HEK293 (cell line): ENCODE data around the gene POLL.
A peak's percentile ranks its signal among the peaks of the same experiment; 100 is the strongest.

Experiments
- CTCF ChIA-PET: fragments of 350-600 bp; formaldehyde crosslinking; extraction: SDS; loops from one replicate; lab custom pipeline; 2021; ENCODE audit warnings: antibody characterized with exemption; lab: Yijun Ruan, JAX
- POLR2A ChIA-PET: fragments of 300-600 bp; formaldehyde crosslinking; extraction: SDS; loops from one replicate; lab custom pipeline; 2020; ENCODE audit warnings: antibody characterized with exemption, inconsistent platforms; lab: Yijun Ruan, JAX
- H3K27ac ChIP-seq: fragments of 200-500 bp; sonication (Bioruptor generic); 2 replicates; pipeline ENCODE4 v1.5.1; 2014; ENCODE audit warnings: low read depth, low read length, control low read depth, inconsistent platforms; ENCODE audit errors: extremely low read depth
- H3K36me3 ChIP-seq, 2 experiments: fragments of 200-500 bp in 1 of 2; sonication (Bioruptor generic) in 1 of 2; 1 replicate in 1 of 2; 2 replicates in 1 of 2; pipeline ENCODE4 v1.5.1; 2014 to 2017; ENCODE audit warnings: inconsistent platforms in 2 of 2, low read length in 2 of 2; ENCODE audit not compliant: control insufficient read depth in 2 of 2, insufficient read depth in 1 of 2
- H3K4me1 ChIP-seq: fragments of 200-500 bp; sonication (Bioruptor generic); 2 replicates; pipeline ENCODE4 v1.5.1; 2014; ENCODE audit warnings: mild to moderate bottlenecking, low read length, inconsistent platforms; ENCODE audit not compliant: control insufficient read depth, insufficient read depth
- H3K4me3 ChIP-seq: 2 replicates; pipeline ENCODE4 v1.5.1; 2011; ENCODE audit warnings: low read depth, mild to moderate bottlenecking, control low read depth, low read length, moderate library complexity
- H3K9me3 ChIP-seq: fragments of 200-500 bp; sonication (Bioruptor generic); 2 replicates; pipeline ENCODE4 v1.5.1; 2014; ENCODE audit warnings: low read depth, low read length, inconsistent platforms; ENCODE audit not compliant: control insufficient read depth, insufficient read depth
- BCL11B ChIP-seq: fragments of 450-650 bp; formaldehyde crosslinking; IDR thresholded peaks from 2 replicates; pipeline ENCODE4 v1.5.1; 2016; ENCODE audit warnings: low read depth, missing biosample characterization, missing genetic modification characterization
- HOXD13 ChIP-seq: sonication (generic); formaldehyde crosslinking; IDR thresholded peaks from 2 replicates; pipeline ENCODE4 v1.8.0; 2022; ENCODE audit warnings: missing genetic modification reagents, borderline replicate concordance
- KLF9 ChIP-seq: fragments of 450-650 bp; formaldehyde crosslinking; IDR thresholded peaks from 2 replicates; pipeline ENCODE4 v1.5.1; 2016; ENCODE audit warnings: missing biosample characterization, missing genetic modification characterization, low read depth
- MEIS1 ChIP-seq: sonication (generic); formaldehyde crosslinking; IDR thresholded peaks from 2 replicates; pipeline ENCODE4 v1.8.1; 2022; ENCODE audit warnings: missing genetic modification reagents, mild to moderate bottlenecking, borderline replicate concordance
- SALL2 ChIP-seq: fragments of 450-650 bp; formaldehyde crosslinking; IDR thresholded peaks from 2 replicates; pipeline ENCODE4 v1.5.0; 2017; ENCODE audit warnings: missing biosample characterization, mild to moderate bottlenecking, missing genetic modification characterization, borderline replicate concordance
- SP2 ChIP-seq: fragments of 450-650 bp; formaldehyde crosslinking; IDR thresholded peaks from 2 replicates; pipeline ENCODE4 v1.5.1; 2016; ENCODE audit warnings: missing biosample characterization, missing genetic modification characterization
- TRIM28 ChIP-seq: IDR thresholded peaks from 2 replicates; pipeline ENCODE4 v1.6.1; 2011; ENCODE audit warnings: low read length, control low read depth, borderline replicate concordance
- YY2 ChIP-seq: fragments of 450-650 bp; formaldehyde crosslinking; IDR thresholded peaks from 2 replicates; pipeline ENCODE4 v1.5.1; 2016; ENCODE audit warnings: missing biosample characterization, missing genetic modification characterization
- ZFP37 ChIP-seq: fragments of 450-650 bp; formaldehyde crosslinking; IDR thresholded peaks from 2 replicates; pipeline ENCODE4 v1.5.1; 2016; ENCODE audit warnings: missing biosample characterization, missing genetic modification characterization
- ZNF121 ChIP-seq: fragments of 450-650 bp; formaldehyde crosslinking; IDR thresholded peaks from 2 replicates; pipeline ENCODE4 v1.5.1; 2016; ENCODE audit warnings: missing biosample characterization, missing genetic modification characterization
- ZNF223 ChIP-seq: fragments of 450-650 bp; formaldehyde crosslinking; IDR thresholded peaks from 2 replicates; pipeline ENCODE4 v1.5.1; 2016; ENCODE audit warnings: missing biosample characterization, missing genetic modification characterization
- ZNF24 ChIP-seq: fragments of 450-650 bp; formaldehyde crosslinking; IDR thresholded peaks from 2 replicates; pipeline ENCODE4 v1.5.1; 2016; ENCODE audit warnings: missing biosample characterization, missing genetic modification characterization
- ZNF274 ChIP-seq, 2 experiments: fragments of 200-500 bp in 1 of 2; fragments of 450-650 bp in 1 of 2; sonication (Bioruptor generic) in 1 of 2; formaldehyde crosslinking in 1 of 2; IDR thresholded peaks; 2 replicates each; pipeline versions ENCODE4 v1.5.1 to v1.6.1; 2014 to 2016; ENCODE audit warnings: borderline replicate concordance in 1 of 2, inconsistent platforms in 1 of 2, low read length in 1 of 2, missing biosample characterization in 1 of 2, missing genetic modification characterization in 1 of 2
- ZNF335 ChIP-seq: fragments of 450-650 bp; formaldehyde crosslinking; conservative IDR thresholded peaks from 2 replicates; pipeline ENCODE4 v1.5.1; 2016; ENCODE audit warnings: missing biosample characterization, missing genetic modification characterization
- ZNF366 ChIP-seq: fragments of 450-650 bp; formaldehyde crosslinking; conservative IDR thresholded peaks from 2 replicates; pipeline ENCODE4 v1.5.1; 2016; ENCODE audit warnings: missing biosample characterization, missing genetic modification characterization
- ZNF530 ChIP-seq: fragments of 450-650 bp; formaldehyde crosslinking; IDR thresholded peaks from 2 replicates; pipeline ENCODE4 v1.5.1; 2016; ENCODE audit warnings: low read depth, missing biosample characterization, missing genetic modification characterization
- ZNF560 ChIP-seq: fragments of 450-650 bp; formaldehyde crosslinking; IDR thresholded peaks from 2 replicates; pipeline ENCODE4 v1.5.1; 2017; ENCODE audit warnings: missing biosample characterization, missing genetic modification characterization, borderline replicate concordance
- ZNF600 ChIP-seq: fragments of 450-650 bp; formaldehyde crosslinking; IDR thresholded peaks from 2 replicates; pipeline ENCODE4 v1.5.1; 2016; ENCODE audit warnings: missing biosample characterization, missing genetic modification characterization
- ZNF610 ChIP-seq: fragments of 450-650 bp; formaldehyde crosslinking; IDR thresholded peaks from 2 replicates; pipeline ENCODE4 v1.5.1; 2016; ENCODE audit warnings: missing biosample characterization, missing genetic modification characterization, borderline replicate concordance
- ZNF621 ChIP-seq: fragments of 450-650 bp; formaldehyde crosslinking; IDR thresholded peaks from 2 replicates; pipeline ENCODE4 v1.5.1; 2017; ENCODE audit warnings: missing biosample characterization, missing genetic modification characterization
- ZNF701 ChIP-seq: fragments of 450-650 bp; formaldehyde crosslinking; IDR thresholded peaks from 2 replicates; pipeline ENCODE4 v1.5.1; 2016; ENCODE audit warnings: missing biosample characterization, missing genetic modification characterization
- ZNF792 ChIP-seq: fragments of 450-650 bp; formaldehyde crosslinking; IDR thresholded peaks from 2 replicates; pipeline ENCODE4 v1.5.1; 2016; ENCODE audit warnings: missing biosample characterization, missing genetic modification characterization
- ZNF843 ChIP-seq: fragments of 450-650 bp; formaldehyde crosslinking; IDR thresholded peaks from 2 replicates; pipeline ENCODE4 v1.5.1; 2016; ENCODE audit warnings: missing biosample characterization, missing genetic modification characterization
- TF ChIP-seq, protein P1 (sequence below): fragments of 450-650 bp; formaldehyde crosslinking; IDR thresholded peaks from 2 replicates; pipeline ENCODE4 v1.5.1; 2016; ENCODE audit warnings: missing biosample characterization, missing genetic modification characterization
- TF ChIP-seq, protein P2 (sequence below): fragments of 450-650 bp; formaldehyde crosslinking; IDR thresholded peaks from 2 replicates; pipeline ENCODE4 v1.5.1; 2016; ENCODE audit warnings: missing biosample characterization, missing genetic modification characterization
- TF ChIP-seq, protein P3 (sequence below): fragments of 450-650 bp; formaldehyde crosslinking; IDR thresholded peaks from 2 replicates; pipeline ENCODE4 v1.5.1; 2016; ENCODE audit warnings: missing biosample characterization, missing genetic modification characterization
- TF ChIP-seq, protein P4 (sequence below): fragments of 450-650 bp; formaldehyde crosslinking; IDR thresholded peaks from 2 replicates; pipeline ENCODE4 v1.5.1; 2017; ENCODE audit warnings: missing biosample characterization, missing genetic modification characterization

Gene POLL

DNA sequence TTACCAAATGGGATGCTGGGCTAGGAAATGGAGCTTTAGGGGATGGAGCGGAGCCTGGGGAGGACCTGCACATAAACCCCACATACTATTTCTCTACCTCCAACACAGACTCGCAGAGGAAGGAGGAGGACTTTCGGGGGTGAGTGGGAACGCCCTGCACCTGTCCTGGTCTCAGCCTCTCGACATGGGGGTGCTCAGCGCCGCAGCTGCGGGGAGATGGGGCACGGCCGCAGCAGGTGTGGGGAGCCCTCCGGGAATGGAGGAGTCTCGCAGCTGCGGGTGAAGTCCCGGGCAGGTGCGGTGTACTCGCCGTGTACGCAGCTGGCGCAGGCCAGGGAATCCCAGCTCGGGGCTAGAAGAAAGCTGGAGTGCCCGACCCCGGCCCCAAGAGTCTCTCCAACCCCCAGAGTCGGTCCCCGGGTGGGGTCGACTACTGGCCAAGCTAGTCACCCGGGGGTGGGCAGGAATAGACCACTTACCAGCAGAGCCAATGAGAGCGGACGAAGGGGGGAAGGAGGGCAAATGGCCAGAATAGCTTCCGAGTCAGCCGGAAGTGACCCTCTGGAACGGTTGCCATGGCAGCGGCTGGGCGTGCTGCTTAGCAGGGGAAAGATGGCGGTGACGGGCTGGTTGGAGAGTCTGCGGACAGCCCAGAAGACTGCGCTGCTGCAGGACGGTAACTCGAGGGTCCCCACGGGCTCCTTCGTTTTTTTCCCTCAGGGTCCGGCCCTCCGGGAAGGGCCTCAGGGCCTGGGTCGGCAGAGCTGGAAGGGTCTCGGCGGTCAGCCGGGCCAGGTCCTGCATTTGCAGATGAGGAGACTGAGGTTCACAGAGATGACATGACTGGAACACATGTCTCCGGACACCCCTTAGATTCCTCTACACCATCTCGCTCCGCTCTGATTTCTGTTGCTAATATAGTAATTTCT, at the start of gene POLL, which contains the start of gene DPCD:
Gene POLL, minus strand, starts transcription at position 533 of the 929 bp plus-strand sequence. CDS start 897 bp downstream, outside the sequence.
Gene DPCD, plus strand, starts transcription at position 597 of the 929 bp plus-strand sequence. Its CDS starts 16 bp downstream, at position 613.
- Histone ChIP-seq H3K4me1 (peaks cover 8% of the 10 kb centered on the region), H3K9me3 (no peaks in the 10 kb centered on the region), H3K4me3 (peak within 1 kb of the TSS; percentile 70), H3K36me3 (peaks cover 0 to 31% of the 10 kb centered on the region in 2 experiments; a peak in 1 of 3 replicates), H3K27ac (peak within 1 kb of the TSS; percentile 72; the same call in 1 of the 2 replicates)
- ChIA-PET POLR2A (interaction anchor here (0.6 to 1.7 kb wide), 9 partner anchors 9 to 445 kb away, joined by 3 to 9 read pairs (median 3); partner anchors contain the start of gene OGA), CTCF (interaction anchor here (0.5 to 2.7 kb wide), 6 partner anchors 15 to 374 kb away, joined by 3 to 16 read pairs (median 4); no protein-coding TSS in a partner anchor)
- TF ChIP-seq, protein P1, sequence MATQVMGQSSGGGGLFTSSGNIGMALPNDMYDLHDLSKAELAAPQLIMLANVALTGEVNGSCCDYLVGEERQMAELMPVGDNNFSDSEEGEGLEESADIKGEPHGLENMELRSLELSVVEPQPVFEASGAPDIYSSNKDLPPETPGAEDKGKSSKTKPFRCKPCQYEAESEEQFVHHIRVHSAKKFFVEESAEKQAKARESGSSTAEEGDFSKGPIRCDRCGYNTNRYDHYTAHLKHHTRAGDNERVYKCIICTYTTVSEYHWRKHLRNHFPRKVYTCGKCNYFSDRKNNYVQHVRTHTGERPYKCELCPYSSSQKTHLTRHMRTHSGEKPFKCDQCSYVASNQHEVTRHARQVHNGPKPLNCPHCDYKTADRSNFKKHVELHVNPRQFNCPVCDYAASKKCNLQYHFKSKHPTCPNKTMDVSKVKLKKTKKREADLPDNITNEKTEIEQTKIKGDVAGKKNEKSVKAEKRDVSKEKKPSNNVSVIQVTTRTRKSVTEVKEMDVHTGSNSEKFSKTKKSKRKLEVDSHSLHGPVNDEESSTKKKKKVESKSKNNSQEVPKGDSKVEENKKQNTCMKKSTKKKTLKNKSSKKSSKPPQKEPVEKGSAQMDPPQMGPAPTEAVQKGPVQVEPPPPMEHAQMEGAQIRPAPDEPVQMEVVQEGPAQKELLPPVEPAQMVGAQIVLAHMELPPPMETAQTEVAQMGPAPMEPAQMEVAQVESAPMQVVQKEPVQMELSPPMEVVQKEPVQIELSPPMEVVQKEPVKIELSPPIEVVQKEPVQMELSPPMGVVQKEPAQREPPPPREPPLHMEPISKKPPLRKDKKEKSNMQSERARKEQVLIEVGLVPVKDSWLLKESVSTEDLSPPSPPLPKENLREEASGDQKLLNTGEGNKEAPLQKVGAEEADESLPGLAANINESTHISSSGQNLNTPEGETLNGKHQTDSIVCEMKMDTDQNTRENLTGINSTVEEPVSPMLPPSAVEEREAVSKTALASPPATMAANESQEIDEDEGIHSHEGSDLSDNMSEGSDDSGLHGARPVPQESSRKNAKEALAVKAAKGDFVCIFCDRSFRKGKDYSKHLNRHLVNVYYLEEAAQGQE (tag by site-specific recombination): no peak
- TF ChIP-seq SP2 (tag by site-specific recombination): peak; percentile 96
- TF ChIP-seq, protein P2, sequence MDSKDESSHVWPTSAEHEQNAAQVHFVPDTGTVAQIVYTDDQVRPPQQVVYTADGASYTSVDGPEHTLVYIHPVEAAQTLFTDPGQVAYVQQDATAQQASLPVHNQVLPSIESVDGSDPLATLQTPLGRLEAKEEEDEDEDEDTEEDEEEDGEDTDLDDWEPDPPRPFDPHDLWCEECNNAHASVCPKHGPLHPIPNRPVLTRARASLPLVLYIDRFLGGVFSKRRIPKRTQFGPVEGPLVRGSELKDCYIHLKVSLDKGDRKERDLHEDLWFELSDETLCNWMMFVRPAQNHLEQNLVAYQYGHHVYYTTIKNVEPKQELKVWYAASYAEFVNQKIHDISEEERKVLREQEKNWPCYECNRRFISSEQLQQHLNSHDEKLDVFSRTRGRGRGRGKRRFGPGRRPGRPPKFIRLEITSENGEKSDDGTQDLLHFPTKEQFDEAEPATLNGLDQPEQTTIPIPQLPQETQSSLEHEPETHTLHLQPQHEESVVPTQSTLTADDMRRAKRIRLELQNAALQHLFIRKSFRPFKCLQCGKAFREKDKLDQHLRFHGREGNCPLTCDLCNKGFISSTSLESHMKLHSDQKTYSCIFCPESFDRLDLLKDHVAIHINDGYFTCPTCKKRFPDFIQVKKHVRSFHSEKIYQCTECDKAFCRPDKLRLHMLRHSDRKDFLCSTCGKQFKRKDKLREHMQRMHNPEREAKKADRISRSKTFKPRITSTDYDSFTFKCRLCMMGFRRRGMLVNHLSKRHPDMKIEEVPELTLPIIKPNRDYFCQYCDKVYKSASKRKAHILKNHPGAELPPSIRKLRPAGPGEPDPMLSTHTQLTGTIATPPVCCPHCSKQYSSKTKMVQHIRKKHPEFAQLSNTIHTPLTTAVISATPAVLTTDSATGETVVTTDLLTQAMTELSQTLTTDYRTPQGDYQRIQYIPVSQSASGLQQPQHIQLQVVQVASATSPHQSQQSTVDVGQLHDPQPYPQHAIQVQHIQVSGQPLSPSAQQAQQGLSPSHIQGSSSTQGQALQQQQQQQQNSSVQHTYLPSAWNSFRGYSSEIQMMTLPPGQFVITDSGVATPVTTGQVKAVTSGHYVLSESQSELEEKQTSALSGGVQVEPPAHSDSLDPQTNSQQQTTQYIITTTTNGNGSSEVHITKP (tag by site-specific recombination): peak; percentile 96
- no peak for TF ChIP-seq SALL2 (tag by site-specific recombination)
- TF ChIP-seq ZNF530 (tag by site-specific recombination): no peak
- no peak for TF ChIP-seq TRIM28
- TF ChIP-seq ZNF560 (tag by site-specific recombination): no peak
- peak; percentile 42; the same call in 1 of the 2 replicates for TF ChIP-seq KLF9 (tag by site-specific recombination)
- TF ChIP-seq, protein P3, sequence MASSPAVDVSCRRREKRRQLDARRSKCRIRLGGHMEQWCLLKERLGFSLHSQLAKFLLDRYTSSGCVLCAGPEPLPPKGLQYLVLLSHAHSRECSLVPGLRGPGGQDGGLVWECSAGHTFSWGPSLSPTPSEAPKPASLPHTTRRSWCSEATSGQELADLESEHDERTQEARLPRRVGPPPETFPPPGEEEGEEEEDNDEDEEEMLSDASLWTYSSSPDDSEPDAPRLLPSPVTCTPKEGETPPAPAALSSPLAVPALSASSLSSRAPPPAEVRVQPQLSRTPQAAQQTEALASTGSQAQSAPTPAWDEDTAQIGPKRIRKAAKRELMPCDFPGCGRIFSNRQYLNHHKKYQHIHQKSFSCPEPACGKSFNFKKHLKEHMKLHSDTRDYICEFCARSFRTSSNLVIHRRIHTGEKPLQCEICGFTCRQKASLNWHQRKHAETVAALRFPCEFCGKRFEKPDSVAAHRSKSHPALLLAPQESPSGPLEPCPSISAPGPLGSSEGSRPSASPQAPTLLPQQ (tag by site-specific recombination): peak; percentile 46; the same call in 1 of the 2 replicates
- no peak for TF ChIP-seq HOXD13 (CRISPR knock-in tag)
- no peak for TF ChIP-seq ZNF610
- TF ChIP-seq MEIS1: no peak
- TF ChIP-seq, protein P4, sequence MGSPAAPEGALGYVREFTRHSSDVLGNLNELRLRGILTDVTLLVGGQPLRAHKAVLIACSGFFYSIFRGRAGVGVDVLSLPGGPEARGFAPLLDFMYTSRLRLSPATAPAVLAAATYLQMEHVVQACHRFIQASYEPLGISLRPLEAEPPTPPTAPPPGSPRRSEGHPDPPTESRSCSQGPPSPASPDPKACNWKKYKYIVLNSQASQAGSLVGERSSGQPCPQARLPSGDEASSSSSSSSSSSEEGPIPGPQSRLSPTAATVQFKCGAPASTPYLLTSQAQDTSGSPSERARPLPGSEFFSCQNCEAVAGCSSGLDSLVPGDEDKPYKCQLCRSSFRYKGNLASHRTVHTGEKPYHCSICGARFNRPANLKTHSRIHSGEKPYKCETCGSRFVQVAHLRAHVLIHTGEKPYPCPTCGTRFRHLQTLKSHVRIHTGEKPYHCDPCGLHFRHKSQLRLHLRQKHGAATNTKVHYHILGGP (tag by site-specific recombination): no peak
- TF ChIP-seq BCL11B (tag by site-specific recombination): peak; percentile 69; the same call in 1 of the 2 replicates
- TF ChIP-seq ZNF274 (IDR thresholded peaks at IDR 0.05; ENCODE audit: low read length): no peak
- TF ChIP-seq ZNF274 (tag by site-specific recombination; IDR thresholded peaks at IDR 0.05; ENCODE audit: borderline replicate concordance): no peak
- TF ChIP-seq ZNF792 (tag by site-specific recombination): no peak
- no peak for TF ChIP-seq ZNF701 (tag by site-specific recombination)
- no peak for TF ChIP-seq ZNF24
- TF ChIP-seq ZNF335 (tag by site-specific recombination): peak; percentile 29
- TF ChIP-seq ZNF121: no peak
- TF ChIP-seq ZFP37 (tag by site-specific recombination): 0 out of 2 replicates have a peak, but pooled peaks have one; percentile 34
- peak; percentile 91 for TF ChIP-seq YY2 (tag by site-specific recombination)
- peak; percentile 41; the same call in 1 of the 2 replicates for TF ChIP-seq ZNF366 (tag by site-specific recombination)
- no peak for TF ChIP-seq ZNF621 (tag by site-specific recombination)
- TF ChIP-seq ZNF600: peak; percentile 68
- peak; percentile 27; the same call in 1 of the 2 replicates for TF ChIP-seq ZNF843 (tag by site-specific recombination)
- no peak for TF ChIP-seq ZNF223 (tag by site-specific recombination)
